GM06990 (cell line): Measurements from ENCODE around the gene NLK.

Experiments used
- DNase-seq: peaks from one replicate; pipeline ENCODE4 v3.0.0-alpha.2; 2011; ENCODE audit not compliant: insufficient read length; ENCODE audit errors: extremely low read depth
- H3K27me3 ChIP-seq: replicated peaks from 2 replicates; pipeline ENCODE4 v1.6.0; 2011; ENCODE audit warnings: low read length; ENCODE audit not compliant: control insufficient read depth, insufficient read depth
- H3K36me3 ChIP-seq: 2 replicates; pipeline ENCODE4 v1.5.1; 2011; ENCODE audit warnings: low read length; ENCODE audit not compliant: control insufficient read depth, insufficient read depth
- H3K4me3 ChIP-seq: replicated peaks from 2 replicates; pipeline ENCODE4 v1.5.1; 2011; ENCODE audit warnings: low read depth, mild to moderate bottlenecking, control low read depth, low read length
- CTCF ChIP-seq: IDR thresholded peaks from 2 replicates; pipeline ENCODE4 v1.5.1; 2011; ENCODE audit warnings: low read length, control low read depth, mild to moderate bottlenecking, inconsistent platforms; ENCODE audit not compliant: insufficient read depth, poor library complexity, severe bottlenecking

The NLK gene

GRCh38 chr17:28196636-28197035 is 154.2 kb downstream of the NLK start:
- no peak overlapping the region for H3K4me3 ChIP-seq
- DNase-seq, result no peak
- no peaks in the 10 kb centered on the region; the same call in 1 of the 2 replicates for H3K36me3 ChIP-seq
- H3K27me3 ChIP-seq, result no peaks in the 10 kb centered on the region
- no peak for TF ChIP-seq CTCF

- no peak overlapping the region for H3K4me3 ChIP-seq
- DNase-seq, result no peak
- H3K27me3 ChIP-seq, result no peaks in the 10 kb centered on the region
- TF ChIP-seq CTCF, result no peak
- H3K36me3 ChIP-seq, result no peaks in the 10 kb centered on the region; the same call in 1 of the 2 replicates
These were observed 156.6 kb downstream of the NLK start for GRCh38 chr17:28199115-28199514.

GRCh38 chr17:28199728-28200127 is 157.3 kb downstream of the NLK start:
- no peak for TF ChIP-seq CTCF
- DNase-seq, result no peak

GRCh38 chr17:28201315-28201714 is 158.8 kb downstream of the NLK start:
- H3K36me3 ChIP-seq, result no peaks in the 10 kb centered on the region
- H3K27me3 ChIP-seq, result no peaks in the 10 kb centered on the region
- no peak overlapping the region for H3K4me3 ChIP-seq
- DNase-seq, result no peak
- no peak for TF ChIP-seq CTCF

More at GRCh38 chr17:28199728-28200127, 157.3 kb downstream of the NLK start:
- Histone ChIP-seq H3K4me3 (no peak overlapping the region), H3K36me3 (no peaks in the 10 kb centered on the region), H3K27me3 (no peaks in the 10 kb centered on the region)

- no peak for TF ChIP-seq CTCF
- DNase-seq, result no peak
- Histone ChIP-seq H3K36me3 (no peaks in the 10 kb centered on the region), H3K27me3 (no peaks in the 10 kb centered on the region), H3K4me3 (no peak overlapping the region)
These were observed 161.8 kb downstream of the NLK start for GRCh38 chr17:28204244-28204643.

GRCh38 chr17:28204751-28205150 is 162.3 kb downstream of the NLK start:
- no peak overlapping the region for H3K4me3 ChIP-seq
- H3K36me3 ChIP-seq, result no peaks in the 10 kb centered on the region
- H3K27me3 ChIP-seq, result no peaks in the 10 kb centered on the region
- no peak for DNase-seq
- TF ChIP-seq CTCF, result no peak
